Measurements from ENCODE around the gene TPPP.
"Not testable (repeated sequence)": the region's sequence is repeated elsewhere in the genome, so short reads cannot be mapped to it uniquely, and the experiment has no call there.

TPPP gene

GRCh38 chr5:643811-644271, 49.3 kb downstream of the TPPP start:
- no peak for DNase-seq

- DNase-seq = no peak
Measured at GRCh38 chr5:643351-643801, 49.8 kb downstream of the TPPP start.

GRCh38 chr5:642481-642880, 50.7 kb downstream of the TPPP start:
- no peak for DNase-seq

GRCh38 chr5:641331-641765, 51.8 kb downstream of the TPPP start:
- no peak for DNase-seq

- DNase-seq = no peak
Measured at GRCh38 chr5:640461-641330, 52.5 kb downstream of the TPPP start.

GRCh38 chr5:639584-640213, 53.5 kb downstream of the TPPP start:
- no peak for DNase-seq

- no peak for DNase-seq
Measured at GRCh38 chr5:639253-639530, 54.0 kb downstream of the TPPP start.

GRCh38 chr5:638501-639252, 54.5 kb downstream of the TPPP start:
- no peak for DNase-seq

GRCh38 chr5:637581-638450, 55.3 kb downstream of the TPPP start:
- no peak for DNase-seq

- no peak for DNase-seq
Measured at GRCh38 chr5:636951-637350, 56.2 kb downstream of the TPPP start.

GRCh38 chr5:635306-636055, 57.7 kb downstream of the TPPP start:
- DNase-seq = no peak

- DNase-seq = no peak
Measured at GRCh38 chr5:634191-634590, 59.0 kb downstream of the TPPP start.

GRCh38 chr5:633501-633955, 59.6 kb downstream of the TPPP start:
- DNase-seq = peak; percentile 67

- not testable (repeated sequence) for DNase-seq
Measured at GRCh38 chr5:628351-629205, 64.6 kb downstream of the TPPP start.

GRCh38 chr5:627840-628239, 65.3 kb downstream of the TPPP start:
- DNase-seq = no peak

GRCh38 chr5:626850-627249, 66.3 kb downstream of the TPPP start:
- no peak for DNase-seq

GRCh38 chr5:625516-625915, 67.6 kb downstream of the TPPP start:
- DNase-seq = no peak

GRCh38 chr5:624951-625230, 68.3 kb downstream of the TPPP start:
- no peak for DNase-seq

- no peak for DNase-seq
Measured at GRCh38 chr5:624118-624950, 68.8 kb downstream of the TPPP start.

- no peak for DNase-seq
Measured at GRCh38 chr5:623531-623930, 69.6 kb downstream of the TPPP start.
